Breast epithelium (tissue), 3 donors: Measurements from ENCODE around the gene F5.

ENCODE experiments used
- POLR2AphosphoS5 ChIP-seq, 3 donors: sonication (generic); formaldehyde crosslinking; IDR thresholded peaks; one replicate each; pipeline ENCODE4 v1.6.1; 2017; ENCODE audit warnings: antibody characterized with exemption in 3 of 3
- TF ChIP-seq, protein P1 (sequence below), 3 donors: fragments of 450-650 bp; IDR thresholded peaks; one replicate each; pipeline ENCODE4 v1.5.1; 2016 to 2017; ENCODE audit warnings: antibody characterized with exemption in 3 of 3, mild to moderate bottlenecking in 3 of 3, moderate library complexity in 3 of 3

DNA sequence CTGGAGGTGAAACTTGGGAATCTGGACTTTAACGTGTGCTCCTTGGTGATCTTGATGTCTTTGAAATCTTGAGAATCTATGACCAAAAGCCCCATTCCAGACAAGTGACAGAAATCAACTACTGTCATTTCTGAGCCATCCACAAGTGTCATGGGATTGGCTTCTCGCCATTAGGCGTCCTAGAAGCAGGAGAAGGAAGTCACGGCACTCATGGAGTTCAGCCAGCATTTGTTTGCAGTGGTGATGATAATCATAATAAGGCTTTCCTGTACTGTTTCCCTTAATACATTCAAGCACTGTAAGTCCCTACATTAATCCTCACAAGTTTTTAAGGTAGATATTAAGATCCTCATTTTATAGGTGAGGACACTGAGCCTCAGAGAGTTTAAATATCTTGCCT lies 11.9 kb downstream of the F5 start:
- TF ChIP-seq, protein P1, sequence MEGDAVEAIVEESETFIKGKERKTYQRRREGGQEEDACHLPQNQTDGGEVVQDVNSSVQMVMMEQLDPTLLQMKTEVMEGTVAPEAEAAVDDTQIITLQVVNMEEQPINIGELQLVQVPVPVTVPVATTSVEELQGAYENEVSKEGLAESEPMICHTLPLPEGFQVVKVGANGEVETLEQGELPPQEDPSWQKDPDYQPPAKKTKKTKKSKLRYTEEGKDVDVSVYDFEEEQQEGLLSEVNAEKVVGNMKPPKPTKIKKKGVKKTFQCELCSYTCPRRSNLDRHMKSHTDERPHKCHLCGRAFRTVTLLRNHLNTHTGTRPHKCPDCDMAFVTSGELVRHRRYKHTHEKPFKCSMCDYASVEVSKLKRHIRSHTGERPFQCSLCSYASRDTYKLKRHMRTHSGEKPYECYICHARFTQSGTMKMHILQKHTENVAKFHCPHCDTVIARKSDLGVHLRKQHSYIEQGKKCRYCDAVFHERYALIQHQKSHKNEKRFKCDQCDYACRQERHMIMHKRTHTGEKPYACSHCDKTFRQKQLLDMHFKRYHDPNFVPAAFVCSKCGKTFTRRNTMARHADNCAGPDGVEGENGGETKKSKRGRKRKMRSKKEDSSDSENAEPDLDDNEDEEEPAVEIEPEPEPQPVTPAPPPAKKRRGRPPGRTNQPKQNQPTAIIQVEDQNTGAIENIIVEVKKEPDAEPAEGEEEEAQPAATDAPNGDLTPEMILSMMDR (IDR thresholded peaks at IDR 0.05), result no peak
- TF ChIP-seq POLR2AphosphoS5 (IDR thresholded peaks at IDR 0.05), result no peak
